Neural cell (in vitro differentiated cells): Measurements from ENCODE around the gene AP3S1. TPM values are rescaled to one million over a fixed set of nuclear protein-coding genes. Genes with fewer than 3 reads are reported as not detected.

Experiments
- H2AFZ ChIP-seq: fragments of 200-600, 300-800 bp; sonication (generic), shearing (Covaris generic); 2 replicates; pipeline ENCODE4 v1.6.0; 2014; ENCODE audit warnings: low read depth, mild to moderate bottlenecking, antibody characterized with exemption, low read length, moderate library complexity
- H3F3A ChIP-seq: fragments of 200-600 bp; shearing (Covaris generic); 2 replicates; pipeline ENCODE4 v1.6.1; 2016; ENCODE audit warnings: mild to moderate bottlenecking, moderate library complexity, mixed read lengths, antibody characterized with exemption, low read length; ENCODE audit not compliant: insufficient read depth, poor library complexity, severe bottlenecking
- H3K27ac ChIP-seq: fragments of 200-600, 300-800 bp; sonication (generic), shearing (Covaris generic); 2 replicates; pipeline ENCODE4 v1.5.1; 2014; ENCODE audit warnings: mild to moderate bottlenecking, low read length, moderate library complexity
- H3K27me3 ChIP-seq: fragments of 300-800, 200-600 bp; sonication (generic), shearing (Covaris generic); 2 replicates; pipeline ENCODE4 v1.6.0; 2014; ENCODE audit warnings: mild to moderate bottlenecking, low read depth, low read length, moderate library complexity; ENCODE audit not compliant: insufficient read depth
- H3K36me3 ChIP-seq: fragments of 300-800, 200-600 bp; sonication (generic), shearing (Covaris generic); 2 replicates; pipeline ENCODE4 v1.5.1; 2014; ENCODE audit warnings: mild to moderate bottlenecking, antibody characterized with exemption, low read length, moderate library complexity; ENCODE audit not compliant: insufficient read depth
- H3K4me2 ChIP-seq: fragments of 300-800, 200-600 bp; sonication (generic), shearing (Covaris generic); 2 replicates; pipeline ENCODE4 v1.6.0; 2014; ENCODE audit warnings: mild to moderate bottlenecking, low read length
- H3K4me3 ChIP-seq: fragments of 300-800, 200-600 bp; sonication (generic), shearing (Covaris generic); 2 replicates; pipeline ENCODE4 v1.5.1; 2014; ENCODE audit warnings: mild to moderate bottlenecking, low read length, moderate library complexity
- H3K79me2 ChIP-seq: fragments of 200-600 bp; shearing (Covaris generic); replicated peaks from 2 replicates; pipeline ENCODE4 v1.6.0; 2014; ENCODE audit warnings: mild to moderate bottlenecking, low read length, moderate library complexity; ENCODE audit not compliant: insufficient read depth
- H3K9ac ChIP-seq: fragments of 300-800, 200-600 bp; sonication (generic), shearing (Covaris generic); 2 replicates; pipeline ENCODE4 v1.6.1; 2016; ENCODE audit warnings: mild to moderate bottlenecking, low read length, mixed read lengths
- H3K9me2 ChIP-seq: fragments of 200-600 bp; shearing (Covaris generic); 2 replicates; pipeline ENCODE4 v1.6.1; 2016; ENCODE audit warnings: mild to moderate bottlenecking, low read length, mixed read lengths; ENCODE audit not compliant: insufficient read depth
- H3K9me3 ChIP-seq: fragments of 200-600, 300-800 bp; sonication (generic), shearing (Covaris generic); 2 replicates; pipeline ENCODE4 v1.6.1; 2016; ENCODE audit warnings: mild to moderate bottlenecking, mixed run types, low read length, moderate library complexity, mixed read lengths
- H4K20me1 ChIP-seq: fragments of 200-600 bp; shearing (Covaris generic); 2 replicates; pipeline ENCODE4 v1.6.1; 2016; ENCODE audit warnings: mild to moderate bottlenecking, mixed run types; ENCODE audit not compliant: insufficient read depth
- EP300 ChIP-seq: fragments of 450-650 bp; conservative IDR thresholded peaks from 2 replicates; pipeline ENCODE4 v1.6.1; 2014; ENCODE audit warnings: antibody characterized with exemption, mild to moderate bottlenecking, moderate library complexity; ENCODE audit not compliant: poor library complexity, severe bottlenecking
- EZH2 ChIP-seq: fragments of 200-600, 300-800 bp; shearing (Covaris generic), sonication (generic); IDR thresholded peaks from 2 replicates; pipeline ENCODE4 v1.6.1; 2014; ENCODE audit warnings: antibody characterized with exemption, low read length, borderline replicate concordance, mild to moderate bottlenecking; ENCODE audit not compliant: insufficient read depth, poor library complexity, severe bottlenecking
- MXI1 ChIP-seq: fragments of 450-650 bp; conservative IDR thresholded peaks from 2 replicates; pipeline ENCODE4 v1.6.1; 2014; ENCODE audit warnings: antibody characterized with exemption, mild to moderate bottlenecking; ENCODE audit not compliant: poor library complexity, severe bottlenecking
- POLR2AphosphoS5 ChIP-seq: IDR thresholded peaks from 2 replicates; pipeline ENCODE4 v1.6.1; 2012
- RAD21 ChIP-seq: fragments of 450-650 bp; conservative IDR thresholded peaks from 2 replicates; pipeline ENCODE4 v1.6.1; 2014; ENCODE audit warnings: antibody characterized with exemption, mild to moderate bottlenecking, moderate library complexity
- SMC3 ChIP-seq: fragments of 450-650 bp; conservative IDR thresholded peaks from 2 replicates; pipeline ENCODE4 v1.6.1; 2014; ENCODE audit warnings: antibody characterized with exemption, mild to moderate bottlenecking, moderate library complexity; ENCODE audit not compliant: poor library complexity
- TAF1 ChIP-seq: IDR thresholded peaks from 2 replicates; pipeline ENCODE4 v1.6.1; 2012; ENCODE audit warnings: low read depth
- polyA plus RNA-seq: library from polyadenylated mRNA; depleted of rRNA; stranded (reverse); fragments of >200 nt; gene quantifications from 2 replicates; pipeline ENCODE4 v1.2.3, GENCODE V29; 2014
- TF ChIP-seq, protein P1 (sequence below): IDR thresholded peaks from 2 replicates; pipeline ENCODE4 v1.6.1; 2012; ENCODE audit warnings: borderline replicate concordance
- TF ChIP-seq, protein P2 (sequence below): fragments of 450-650 bp; IDR thresholded peaks from 2 replicates; pipeline ENCODE4 v1.5.1; 2014; ENCODE audit warnings: antibody characterized with exemption, mild to moderate bottlenecking, moderate library complexity; ENCODE audit not compliant: poor library complexity, severe bottlenecking

The AP3S1 gene
- polyA plus RNA-seq, 1 donor from 2014 or later, result 207 TPM

DNA sequence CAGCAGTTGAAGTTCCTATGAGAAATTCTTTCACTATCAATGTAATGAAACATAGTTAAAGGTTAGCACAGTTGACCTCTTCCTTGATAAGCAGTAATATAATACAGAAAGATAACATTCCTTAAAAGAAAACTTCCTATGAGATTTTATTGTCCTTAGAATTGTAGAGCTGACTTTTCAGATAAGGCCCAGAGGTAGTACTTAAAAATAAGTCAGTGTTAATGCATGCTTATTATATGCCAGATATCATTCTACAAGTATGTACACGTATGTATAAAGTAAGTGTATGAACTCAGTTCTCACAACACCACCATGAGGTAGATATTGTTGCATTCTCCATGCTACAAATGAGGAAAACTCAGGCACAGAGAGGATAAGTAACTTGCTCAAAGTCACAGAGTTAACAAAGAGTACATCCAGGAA lies 15.3 kb downstream of the AP3S1 start:
- Histone ChIP-seq H2AFZ (no peak overlapping the region), H3K27ac (no peak overlapping the region), H3K4me2 (no peak overlapping the region), H3K9ac (no peak overlapping the region), H3K36me3 (no peaks in the 10 kb centered on the region), H3K27me3 (no peaks in the 10 kb centered on the region), H4K20me1 (no peaks in the 10 kb centered on the region), H3K79me2 (peaks cover 50% of the 10 kb centered on the region), H3K9me2 (no peaks in the 10 kb centered on the region), H3F3A (no peaks in the 10 kb centered on the region), H3K4me3 (no peak overlapping the region), H3K9me3 (peaks cover 3% of the 10 kb centered on the region)
- TF ChIP-seq SMC3, result no peak
- no peak for TF ChIP-seq EZH2

DNA sequence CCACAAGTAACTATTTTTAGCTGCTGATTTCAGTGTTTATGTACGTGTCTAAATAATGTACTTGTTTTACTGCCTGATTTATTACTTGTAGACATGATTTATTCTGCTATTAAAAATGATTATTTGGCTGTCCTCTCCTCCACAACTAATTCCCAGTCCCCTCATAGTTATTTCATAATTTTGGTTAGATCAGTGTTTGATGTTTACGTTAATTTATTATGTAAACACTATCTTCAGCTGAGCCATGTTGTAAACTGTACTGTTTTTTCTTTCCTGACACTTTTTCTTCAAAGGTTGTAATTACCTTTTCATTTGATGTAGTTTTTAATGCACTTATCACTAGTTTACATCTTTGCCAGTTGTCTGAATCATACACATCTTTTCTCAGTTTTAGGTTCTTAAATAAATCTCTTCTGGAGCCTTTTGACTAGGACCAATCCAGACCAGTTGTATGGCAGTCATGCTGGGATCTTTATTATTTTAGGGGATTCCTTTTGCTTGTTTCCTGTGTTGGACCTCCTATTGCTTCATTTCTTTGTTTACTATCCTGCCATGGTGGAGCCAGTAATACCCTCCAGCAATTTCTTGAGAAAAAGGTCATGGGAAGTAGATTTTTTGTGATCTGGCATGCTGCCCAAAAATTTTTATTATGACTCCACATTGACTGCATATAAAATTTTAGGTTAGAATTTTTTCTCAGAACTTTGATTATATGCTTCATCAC lies 16.1 kb downstream of the AP3S1 start:
- TF ChIP-seq POLR2AphosphoS5 (no peak), EP300 (no peak), SMC3 (no peak), EZH2 (no peak), TAF1 (no peak), MXI1 (no peak)
- TF ChIP-seq, protein P1, sequence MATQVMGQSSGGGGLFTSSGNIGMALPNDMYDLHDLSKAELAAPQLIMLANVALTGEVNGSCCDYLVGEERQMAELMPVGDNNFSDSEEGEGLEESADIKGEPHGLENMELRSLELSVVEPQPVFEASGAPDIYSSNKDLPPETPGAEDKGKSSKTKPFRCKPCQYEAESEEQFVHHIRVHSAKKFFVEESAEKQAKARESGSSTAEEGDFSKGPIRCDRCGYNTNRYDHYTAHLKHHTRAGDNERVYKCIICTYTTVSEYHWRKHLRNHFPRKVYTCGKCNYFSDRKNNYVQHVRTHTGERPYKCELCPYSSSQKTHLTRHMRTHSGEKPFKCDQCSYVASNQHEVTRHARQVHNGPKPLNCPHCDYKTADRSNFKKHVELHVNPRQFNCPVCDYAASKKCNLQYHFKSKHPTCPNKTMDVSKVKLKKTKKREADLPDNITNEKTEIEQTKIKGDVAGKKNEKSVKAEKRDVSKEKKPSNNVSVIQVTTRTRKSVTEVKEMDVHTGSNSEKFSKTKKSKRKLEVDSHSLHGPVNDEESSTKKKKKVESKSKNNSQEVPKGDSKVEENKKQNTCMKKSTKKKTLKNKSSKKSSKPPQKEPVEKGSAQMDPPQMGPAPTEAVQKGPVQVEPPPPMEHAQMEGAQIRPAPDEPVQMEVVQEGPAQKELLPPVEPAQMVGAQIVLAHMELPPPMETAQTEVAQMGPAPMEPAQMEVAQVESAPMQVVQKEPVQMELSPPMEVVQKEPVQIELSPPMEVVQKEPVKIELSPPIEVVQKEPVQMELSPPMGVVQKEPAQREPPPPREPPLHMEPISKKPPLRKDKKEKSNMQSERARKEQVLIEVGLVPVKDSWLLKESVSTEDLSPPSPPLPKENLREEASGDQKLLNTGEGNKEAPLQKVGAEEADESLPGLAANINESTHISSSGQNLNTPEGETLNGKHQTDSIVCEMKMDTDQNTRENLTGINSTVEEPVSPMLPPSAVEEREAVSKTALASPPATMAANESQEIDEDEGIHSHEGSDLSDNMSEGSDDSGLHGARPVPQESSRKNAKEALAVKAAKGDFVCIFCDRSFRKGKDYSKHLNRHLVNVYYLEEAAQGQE, result no peak
- TF ChIP-seq, protein P2, sequence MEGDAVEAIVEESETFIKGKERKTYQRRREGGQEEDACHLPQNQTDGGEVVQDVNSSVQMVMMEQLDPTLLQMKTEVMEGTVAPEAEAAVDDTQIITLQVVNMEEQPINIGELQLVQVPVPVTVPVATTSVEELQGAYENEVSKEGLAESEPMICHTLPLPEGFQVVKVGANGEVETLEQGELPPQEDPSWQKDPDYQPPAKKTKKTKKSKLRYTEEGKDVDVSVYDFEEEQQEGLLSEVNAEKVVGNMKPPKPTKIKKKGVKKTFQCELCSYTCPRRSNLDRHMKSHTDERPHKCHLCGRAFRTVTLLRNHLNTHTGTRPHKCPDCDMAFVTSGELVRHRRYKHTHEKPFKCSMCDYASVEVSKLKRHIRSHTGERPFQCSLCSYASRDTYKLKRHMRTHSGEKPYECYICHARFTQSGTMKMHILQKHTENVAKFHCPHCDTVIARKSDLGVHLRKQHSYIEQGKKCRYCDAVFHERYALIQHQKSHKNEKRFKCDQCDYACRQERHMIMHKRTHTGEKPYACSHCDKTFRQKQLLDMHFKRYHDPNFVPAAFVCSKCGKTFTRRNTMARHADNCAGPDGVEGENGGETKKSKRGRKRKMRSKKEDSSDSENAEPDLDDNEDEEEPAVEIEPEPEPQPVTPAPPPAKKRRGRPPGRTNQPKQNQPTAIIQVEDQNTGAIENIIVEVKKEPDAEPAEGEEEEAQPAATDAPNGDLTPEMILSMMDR, result no peak
- Histone ChIP-seq H4K20me1 (no peaks in the 10 kb centered on the region), H3K27ac (no peak overlapping the region), H3K9me2 (no peaks in the 10 kb centered on the region), H3F3A (no peaks in the 10 kb centered on the region), H3K9ac (no peak overlapping the region), H3K27me3 (no peaks in the 10 kb centered on the region), H3K4me2 (no peak overlapping the region), H2AFZ (no peak overlapping the region), H3K36me3 (no peaks in the 10 kb centered on the region), H3K9me3 (peaks cover 3% of the 10 kb centered on the region), H3K4me3 (no peak overlapping the region), H3K79me2 (peaks cover 44% of the 10 kb centered on the region)

DNA sequence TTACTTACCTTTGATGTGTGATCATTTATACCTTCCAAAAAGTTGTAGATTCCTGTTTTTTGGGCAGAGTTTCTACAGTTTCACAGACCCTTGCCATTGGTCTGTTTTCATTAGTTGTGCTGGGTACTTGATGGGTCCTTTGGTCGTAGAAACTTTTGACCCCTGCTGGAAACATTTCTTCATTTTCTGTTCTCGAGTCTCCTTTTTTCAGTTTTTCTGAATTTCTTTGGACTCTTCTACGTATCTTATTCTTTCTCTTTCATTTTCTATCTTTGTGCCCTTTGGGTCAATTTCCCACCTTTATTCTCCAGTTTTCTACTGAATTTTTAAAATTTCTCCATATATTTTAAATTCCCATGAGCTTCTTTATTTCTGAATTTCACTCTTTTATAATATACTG lies 16.7 kb downstream of the AP3S1 start:
- TF ChIP-seq, protein P2, result no peak
- TF ChIP-seq SMC3 (no peak), RAD21 (no peak), TAF1 (no peak), POLR2AphosphoS5 (no peak), MXI1 (no peak), EZH2 (no peak), EP300 (no peak)
- TF ChIP-seq, protein P1, result no peak
- Histone ChIP-seq H2AFZ (no peak overlapping the region), H3K36me3 (no peaks in the 10 kb centered on the region), H3K9ac (no peak overlapping the region), H4K20me1 (no peaks in the 10 kb centered on the region), H3K27me3 (no peaks in the 10 kb centered on the region), H3F3A (no peaks in the 10 kb centered on the region), H3K79me2 (peaks cover 38% of the 10 kb centered on the region), H3K27ac (no peak overlapping the region), H3K9me3 (peaks cover 3% of the 10 kb centered on the region), H3K4me2 (no peak overlapping the region), H3K4me3 (no peak overlapping the region), H3K9me2 (no peaks in the 10 kb centered on the region)
